NT2/D1 (cell line): ENCODE results near the gene ECHS1.

ENCODE experiments used
- DNase-seq: peaks from one replicate; pipeline ENCODE4 v3.0.0-alpha.2; 2011; ENCODE audit warnings: low read depth, low spot score
- H3K27me3 ChIP-seq: 2 replicates; pipeline ENCODE4 v1.6.0; 2011; ENCODE audit warnings: mild to moderate bottlenecking; ENCODE audit not compliant: insufficient read length, insufficient read depth
- H3K36me3 ChIP-seq: 2 replicates; pipeline ENCODE4 v1.6.1; 2011; ENCODE audit warnings: mild to moderate bottlenecking, low read length, mixed read lengths; ENCODE audit not compliant: insufficient read depth, insufficient read length
- H3K4me1 ChIP-seq: 2 replicates; pipeline ENCODE4 v1.5.1; 2011; ENCODE audit not compliant: insufficient read depth, insufficient read length
- H3K4me3 ChIP-seq: 2 replicates; pipeline ENCODE4 v1.5.1; 2011; ENCODE audit warnings: low read depth; ENCODE audit not compliant: insufficient read length
- H3K9ac ChIP-seq: 2 replicates; pipeline ENCODE4 v1.6.0; 2011; ENCODE audit warnings: low read depth; ENCODE audit not compliant: insufficient read length
- H3K9me3 ChIP-seq: 2 replicates; pipeline ENCODE4 v1.5.1; 2011; ENCODE audit warnings: mild to moderate bottlenecking, low read length; ENCODE audit not compliant: insufficient read depth
- SUZ12 ChIP-seq: IDR thresholded peaks from 2 replicates; pipeline ENCODE4 v1.6.1; 2011; ENCODE audit not compliant: insufficient read length, insufficient read depth; ENCODE audit errors: extremely low read depth
- YY1 ChIP-seq: IDR thresholded peaks from 2 replicates; pipeline ENCODE4 v1.6.1; 2011; ENCODE audit not compliant: insufficient read length, insufficient read depth
- ZNF274 ChIP-seq: IDR thresholded peaks from 2 replicates; pipeline ENCODE4 v1.6.1; 2011; ENCODE audit warnings: mild to moderate bottlenecking, low read depth, low read length

The ECHS1 gene

GRCh38 chr10:133358925-133359310 lies 14.2 kb downstream of the ECHS1 start:
- peaks cover 4% of the 10 kb centered on the region for H3K4me1 ChIP-seq

GRCh38 chr10:133358162-133358924 lies 14.8 kb downstream of the ECHS1 start:
- H3K4me3 ChIP-seq, result no peak overlapping the region
- no peaks in the 10 kb centered on the region for H3K27me3 ChIP-seq
- H3K9me3 ChIP-seq, result no peaks in the 10 kb centered on the region
- H3K36me3 ChIP-seq, result peaks cover 47% of the 10 kb centered on the region
- no peak for TF ChIP-seq ZNF274
- TF ChIP-seq SUZ12, result no peak
- no peak for TF ChIP-seq YY1
- peaks cover 4% of the 10 kb centered on the region for H3K4me1 ChIP-seq
- DNase-seq, result no peak
- H3K9ac ChIP-seq, result no peak overlapping the region

More at GRCh38 chr10:133358925-133359310, 14.2 kb downstream of the ECHS1 start:
- TF ChIP-seq SUZ12 (no peak), YY1 (no peak), ZNF274 (no peak)
- Histone ChIP-seq H3K36me3 (peaks cover 45% of the 10 kb centered on the region), H3K4me3 (no peak overlapping the region), H3K9ac (no peak overlapping the region), H3K9me3 (no peaks in the 10 kb centered on the region), H3K27me3 (no peaks in the 10 kb centered on the region)
- no peak for DNase-seq

GRCh38 chr10:133357285-133358161 lies 15.6 kb downstream of the ECHS1 start, which contains the start of gene FUOM:
Gene FUOM, minus strand, starts transcription at chr10:133358019. Its CDS starts 12 bp downstream, at chr10:133358007.
- no peaks in the 10 kb centered on the region for H3K27me3 ChIP-seq
- no peak for TF ChIP-seq ZNF274
- no peak for TF ChIP-seq SUZ12
- TF ChIP-seq YY1, result no peak
- H3K9ac ChIP-seq, result peak within 1 kb of the TSS; percentile 88
- DNase-seq, result peak; percentile 67
- H3K4me1 ChIP-seq, result peaks cover 4% of the 10 kb centered on the region
- peaks cover 44% of the 10 kb centered on the region for H3K36me3 ChIP-seq
- H3K4me3 ChIP-seq, result peak within 1 kb of the TSS; percentile 74
- H3K9me3 ChIP-seq, result no peaks in the 10 kb centered on the region

GRCh38 chr10:133356549-133357284 lies 16.4 kb downstream of the ECHS1 start:
- no peak for DNase-seq
- no peaks in the 10 kb centered on the region for H3K27me3 ChIP-seq
- peaks cover 4% of the 10 kb centered on the region for H3K4me1 ChIP-seq
- H3K9me3 ChIP-seq, result no peaks in the 10 kb centered on the region
- TF ChIP-seq YY1, result no peak
- no peak for TF ChIP-seq SUZ12
- TF ChIP-seq ZNF274, result no peak
- H3K9ac ChIP-seq, result peak overlapping the region; percentile 88
- peaks cover 36% of the 10 kb centered on the region for H3K36me3 ChIP-seq
- H3K4me3 ChIP-seq, result peak overlapping the region; percentile 74

- Histone ChIP-seq H3K27me3 (no peaks in the 10 kb centered on the region), H3K9me3 (no peaks in the 10 kb centered on the region), H3K9ac (peak overlapping the region; percentile 88), H3K4me1 (peaks cover 4% of the 10 kb centered on the region), H3K36me3 (peaks cover 32% of the 10 kb centered on the region), H3K4me3 (no peak overlapping the region)
- DNase-seq, result no peak
- TF ChIP-seq YY1 (no peak), SUZ12 (no peak), ZNF274 (no peak)
These were observed 17.2 kb downstream of the ECHS1 start for GRCh38 chr10:133355991-133356390.

GRCh38 chr10:133355266-133355665 lies 17.9 kb downstream of the ECHS1 start:
- Histone ChIP-seq H3K9me3 (no peaks in the 10 kb centered on the region), H3K27me3 (no peaks in the 10 kb centered on the region), H3K4me3 (no peak overlapping the region), H3K4me1 (peaks cover 4% of the 10 kb centered on the region), H3K36me3 (peaks cover 32% of the 10 kb centered on the region), H3K9ac (no peak overlapping the region)
- DNase-seq, result no peak
- TF ChIP-seq SUZ12 (no peak), ZNF274 (no peak), YY1 (no peak)
